Panc1 (cell line): Measurements from ENCODE around the gene FAM20A.

Source experiments
- POLR2AphosphoS5 ChIP-seq: IDR thresholded peaks from 2 replicates; pipeline ENCODE4 v1.6.1; 2012; ENCODE audit warnings: mild to moderate bottlenecking, low read depth, low read length, moderate library complexity
- TCF7L2 ChIP-seq: IDR thresholded peaks from 2 replicates; pipeline ENCODE4 v1.6.1; 2011; ENCODE audit warnings: mild to moderate bottlenecking, low read depth, low read length, inconsistent platforms
- TF ChIP-seq, protein P1 (sequence below): fragments of 450-650 bp; IDR thresholded peaks from 2 replicates; pipeline ENCODE4 v1.5.1; 2017; ENCODE audit warnings: mild to moderate bottlenecking
- TF ChIP-seq, protein P2 (sequence below), 2 experiments: IDR thresholded peaks; 2 replicates each; pipeline ENCODE4 v1.6.1; 2011 to 2012; ENCODE audit warnings: low read depth in 2 of 2, control low read depth in 1 of 2, low read length in 1 of 2, mild to moderate bottlenecking in 1 of 2, moderate library complexity in 1 of 2; ENCODE audit not compliant: insufficient read depth in 1 of 2

DNA sequence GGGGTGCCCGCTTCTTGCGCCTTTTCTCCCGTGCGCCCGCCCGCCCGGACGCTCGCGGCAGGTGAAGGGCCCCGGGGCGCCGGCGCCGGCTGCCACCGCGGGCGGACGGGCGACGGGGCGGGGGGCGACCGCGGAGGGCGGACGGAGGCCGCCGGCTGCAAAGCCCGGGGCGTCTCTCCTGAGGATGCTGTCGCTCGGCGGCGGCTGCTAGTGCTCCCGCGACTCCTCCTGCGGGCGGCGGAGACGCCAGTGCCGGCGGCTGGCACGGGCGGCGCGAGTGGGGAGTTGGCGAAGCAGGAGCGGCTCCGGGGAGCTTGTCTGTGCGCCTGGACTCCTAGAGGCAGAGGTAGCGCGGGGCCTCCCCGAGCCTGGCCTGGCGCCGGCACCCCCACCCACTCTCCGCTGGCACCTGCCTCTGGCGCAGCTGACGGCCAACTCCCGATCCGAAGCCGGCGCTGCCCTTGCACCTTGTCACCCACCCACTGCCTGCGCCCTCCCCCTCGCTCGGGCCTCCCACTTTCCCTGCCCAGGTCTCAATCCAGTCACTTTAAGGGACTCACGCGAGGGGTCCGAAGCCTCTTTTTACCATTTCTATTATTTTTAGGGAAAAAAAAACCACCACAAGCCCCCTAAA lies at the start of gene FAM20A:
- TF ChIP-seq, protein P1, sequence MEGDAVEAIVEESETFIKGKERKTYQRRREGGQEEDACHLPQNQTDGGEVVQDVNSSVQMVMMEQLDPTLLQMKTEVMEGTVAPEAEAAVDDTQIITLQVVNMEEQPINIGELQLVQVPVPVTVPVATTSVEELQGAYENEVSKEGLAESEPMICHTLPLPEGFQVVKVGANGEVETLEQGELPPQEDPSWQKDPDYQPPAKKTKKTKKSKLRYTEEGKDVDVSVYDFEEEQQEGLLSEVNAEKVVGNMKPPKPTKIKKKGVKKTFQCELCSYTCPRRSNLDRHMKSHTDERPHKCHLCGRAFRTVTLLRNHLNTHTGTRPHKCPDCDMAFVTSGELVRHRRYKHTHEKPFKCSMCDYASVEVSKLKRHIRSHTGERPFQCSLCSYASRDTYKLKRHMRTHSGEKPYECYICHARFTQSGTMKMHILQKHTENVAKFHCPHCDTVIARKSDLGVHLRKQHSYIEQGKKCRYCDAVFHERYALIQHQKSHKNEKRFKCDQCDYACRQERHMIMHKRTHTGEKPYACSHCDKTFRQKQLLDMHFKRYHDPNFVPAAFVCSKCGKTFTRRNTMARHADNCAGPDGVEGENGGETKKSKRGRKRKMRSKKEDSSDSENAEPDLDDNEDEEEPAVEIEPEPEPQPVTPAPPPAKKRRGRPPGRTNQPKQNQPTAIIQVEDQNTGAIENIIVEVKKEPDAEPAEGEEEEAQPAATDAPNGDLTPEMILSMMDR = no peak
- TF ChIP-seq POLR2AphosphoS5 (no peak), TCF7L2 (no peak)
- TF ChIP-seq, protein P2, sequence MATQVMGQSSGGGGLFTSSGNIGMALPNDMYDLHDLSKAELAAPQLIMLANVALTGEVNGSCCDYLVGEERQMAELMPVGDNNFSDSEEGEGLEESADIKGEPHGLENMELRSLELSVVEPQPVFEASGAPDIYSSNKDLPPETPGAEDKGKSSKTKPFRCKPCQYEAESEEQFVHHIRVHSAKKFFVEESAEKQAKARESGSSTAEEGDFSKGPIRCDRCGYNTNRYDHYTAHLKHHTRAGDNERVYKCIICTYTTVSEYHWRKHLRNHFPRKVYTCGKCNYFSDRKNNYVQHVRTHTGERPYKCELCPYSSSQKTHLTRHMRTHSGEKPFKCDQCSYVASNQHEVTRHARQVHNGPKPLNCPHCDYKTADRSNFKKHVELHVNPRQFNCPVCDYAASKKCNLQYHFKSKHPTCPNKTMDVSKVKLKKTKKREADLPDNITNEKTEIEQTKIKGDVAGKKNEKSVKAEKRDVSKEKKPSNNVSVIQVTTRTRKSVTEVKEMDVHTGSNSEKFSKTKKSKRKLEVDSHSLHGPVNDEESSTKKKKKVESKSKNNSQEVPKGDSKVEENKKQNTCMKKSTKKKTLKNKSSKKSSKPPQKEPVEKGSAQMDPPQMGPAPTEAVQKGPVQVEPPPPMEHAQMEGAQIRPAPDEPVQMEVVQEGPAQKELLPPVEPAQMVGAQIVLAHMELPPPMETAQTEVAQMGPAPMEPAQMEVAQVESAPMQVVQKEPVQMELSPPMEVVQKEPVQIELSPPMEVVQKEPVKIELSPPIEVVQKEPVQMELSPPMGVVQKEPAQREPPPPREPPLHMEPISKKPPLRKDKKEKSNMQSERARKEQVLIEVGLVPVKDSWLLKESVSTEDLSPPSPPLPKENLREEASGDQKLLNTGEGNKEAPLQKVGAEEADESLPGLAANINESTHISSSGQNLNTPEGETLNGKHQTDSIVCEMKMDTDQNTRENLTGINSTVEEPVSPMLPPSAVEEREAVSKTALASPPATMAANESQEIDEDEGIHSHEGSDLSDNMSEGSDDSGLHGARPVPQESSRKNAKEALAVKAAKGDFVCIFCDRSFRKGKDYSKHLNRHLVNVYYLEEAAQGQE (IDR thresholded peaks at IDR 0.05; ENCODE audit: insufficient read depth in 1 of 2, low read depth in 2 of 2, low read length in 1 of 2) = no peak
